DMS53 treated with DMSO at 0.1 percent for 48 hours (cell line): ENCODE data around the gene OR52I2.

Source experiments
- DNase-seq: peaks from one replicate; lab custom pipeline; 2025; ENCODE audit not compliant: unreplicated experiment; lab: John Stamatoyannopoulos, UW

OR52I2 gene

DNA sequence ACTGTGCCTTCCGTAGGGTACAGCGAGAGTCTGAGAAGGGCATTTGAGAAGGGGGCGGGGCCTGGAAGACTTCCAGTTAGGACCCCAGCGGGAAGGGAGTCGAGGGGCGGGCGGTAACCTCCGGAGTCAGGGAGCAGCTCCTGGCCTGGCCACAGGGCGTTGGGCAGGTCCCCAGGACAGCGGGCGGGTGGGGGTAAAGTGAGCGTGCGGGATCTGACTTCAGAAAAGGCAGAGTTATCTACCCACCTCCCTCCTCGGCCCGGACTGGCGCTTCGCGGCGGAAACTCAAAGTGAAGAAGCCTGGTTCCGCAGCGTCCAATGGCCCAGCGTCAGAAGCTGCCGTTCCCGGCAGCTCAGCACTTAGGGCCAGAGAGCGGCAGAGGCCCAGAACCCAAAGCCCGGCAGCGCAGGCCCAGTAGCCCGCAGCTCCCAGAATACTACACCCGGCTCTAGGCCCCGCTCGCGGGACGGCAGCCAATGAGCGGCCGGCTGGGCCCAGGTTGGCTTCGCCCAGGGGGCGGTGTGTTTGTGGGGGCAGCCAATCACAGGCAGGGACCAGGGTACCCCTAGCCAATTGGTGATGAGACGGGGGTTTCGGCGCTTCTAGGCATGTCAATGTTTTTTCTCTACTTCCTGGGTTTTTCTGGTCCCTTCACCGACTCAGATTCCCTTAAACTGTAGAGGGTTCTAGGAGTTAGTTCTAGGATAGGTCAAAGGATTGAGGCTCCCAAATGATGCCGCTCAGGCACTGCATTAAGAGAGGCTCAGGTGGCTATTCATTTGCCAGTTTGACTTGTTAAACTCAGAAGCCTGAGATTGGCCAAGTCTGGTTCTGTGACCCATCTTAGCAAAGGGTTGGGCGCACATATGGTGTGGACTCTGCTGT lies 26.5 kb downstream of the OR52I2 start, which contains the start of gene TRIM68:
TSS of gene TRIM68 (minus strand) at position 451 of the 886 bp plus-strand sequence. CDS start 2,727 bp downstream, outside the sequence.
- DNase-seq = peak; percentile 97

DNA sequence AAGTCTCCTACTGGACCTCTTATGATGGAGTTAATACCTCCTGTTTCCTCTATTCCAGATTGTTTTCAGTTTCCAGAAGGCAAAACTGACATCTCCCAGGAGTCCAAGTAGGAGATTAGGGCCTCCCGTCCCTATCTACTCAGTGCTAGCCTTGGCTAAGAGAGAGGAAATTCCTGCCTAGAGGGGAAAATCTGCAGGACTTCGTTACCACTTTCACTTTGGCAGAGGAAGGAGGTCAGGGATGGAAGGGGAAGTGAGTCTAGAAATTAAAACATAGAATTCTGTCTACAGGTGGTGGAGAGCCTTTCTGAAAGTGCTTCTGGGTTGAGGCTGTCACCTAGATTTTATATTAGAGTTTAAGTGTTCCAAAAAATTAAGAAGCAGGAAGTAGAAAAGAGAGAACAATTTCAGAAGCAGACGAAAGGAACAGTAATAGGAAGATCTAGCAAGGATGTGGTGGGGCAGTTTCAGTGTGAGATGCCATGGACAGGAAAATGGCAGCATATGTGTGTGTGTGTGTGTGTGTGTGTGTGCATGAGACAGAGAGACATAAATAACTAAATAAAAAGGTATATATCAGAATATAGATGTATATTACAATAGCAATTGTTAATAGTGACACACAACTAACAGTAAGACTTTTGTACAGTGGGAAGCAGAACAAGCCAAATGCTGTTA lies 28.9 kb downstream of the OR52I2 start:
- no peak for DNase-seq

DNA sequence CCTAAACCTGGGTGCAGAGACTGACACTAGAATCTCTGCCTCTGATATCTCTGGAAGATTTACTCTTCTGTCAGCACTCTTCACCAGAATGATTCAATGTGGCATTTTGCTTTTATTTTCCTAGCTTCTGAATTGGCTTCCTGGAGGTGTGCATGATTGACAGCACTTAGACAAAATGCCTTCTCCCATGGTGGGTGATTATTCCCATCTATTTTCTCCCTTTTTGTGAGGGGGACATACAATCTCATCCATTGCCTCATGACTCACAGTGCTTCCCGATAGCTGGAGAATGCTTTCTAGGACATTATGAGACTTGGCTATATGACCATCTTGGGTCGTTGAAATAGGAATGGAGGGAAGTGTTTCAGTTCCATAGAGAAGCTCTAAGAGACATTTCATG lies 30.4 kb downstream of the OR52I2 start:
- no peak for DNase-seq

DNA sequence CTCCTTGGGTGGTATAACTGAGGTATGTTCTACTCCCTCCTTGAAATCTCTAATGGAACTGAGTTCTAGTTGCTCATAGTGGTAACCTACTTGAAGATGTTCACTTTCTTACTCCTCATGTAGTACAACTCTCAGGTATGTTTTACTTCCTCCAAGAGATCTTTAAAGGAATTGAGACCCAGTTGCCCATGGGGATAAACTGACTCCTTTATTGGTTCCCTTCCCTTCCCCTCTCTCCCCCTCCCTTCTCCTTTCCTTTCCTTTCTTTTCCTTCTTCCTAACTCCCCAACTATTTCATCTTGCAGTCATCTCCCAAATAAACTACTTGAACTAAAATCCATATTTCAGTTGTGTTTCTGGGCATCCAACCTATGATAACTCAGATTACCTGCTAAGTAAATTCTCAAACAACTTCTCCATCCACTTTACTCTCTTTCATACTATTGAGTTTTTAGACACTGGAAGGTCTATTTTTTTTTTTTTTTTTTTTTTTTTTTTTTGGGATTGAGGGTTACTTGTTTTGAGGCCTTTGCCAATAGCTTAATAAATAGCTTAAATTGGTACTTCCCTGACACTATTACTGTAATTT lies 34.4 kb downstream of the OR52I2 start:
- no peak for DNase-seq

DNA sequence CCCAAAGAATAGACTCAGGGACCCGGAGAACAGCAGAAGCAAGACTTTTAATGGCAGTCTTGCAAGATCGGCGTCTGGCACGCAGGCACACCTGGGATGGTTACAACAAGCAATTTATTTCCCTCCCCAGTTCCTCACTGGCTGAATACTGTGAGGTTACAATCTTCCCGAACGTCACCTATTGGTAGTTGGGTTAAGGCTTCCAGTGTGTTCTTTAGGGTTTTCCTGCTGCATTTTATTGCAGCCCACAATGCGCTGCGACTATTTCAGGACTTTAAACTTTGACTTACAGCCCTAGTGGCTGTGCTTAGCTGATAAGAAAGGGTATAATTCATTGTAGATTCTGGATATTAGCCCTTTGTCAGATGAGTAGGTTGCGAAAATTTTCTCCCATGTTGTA lies 38.0 kb downstream of the OR52I2 start:
- DNase-seq = no peak

DNA sequence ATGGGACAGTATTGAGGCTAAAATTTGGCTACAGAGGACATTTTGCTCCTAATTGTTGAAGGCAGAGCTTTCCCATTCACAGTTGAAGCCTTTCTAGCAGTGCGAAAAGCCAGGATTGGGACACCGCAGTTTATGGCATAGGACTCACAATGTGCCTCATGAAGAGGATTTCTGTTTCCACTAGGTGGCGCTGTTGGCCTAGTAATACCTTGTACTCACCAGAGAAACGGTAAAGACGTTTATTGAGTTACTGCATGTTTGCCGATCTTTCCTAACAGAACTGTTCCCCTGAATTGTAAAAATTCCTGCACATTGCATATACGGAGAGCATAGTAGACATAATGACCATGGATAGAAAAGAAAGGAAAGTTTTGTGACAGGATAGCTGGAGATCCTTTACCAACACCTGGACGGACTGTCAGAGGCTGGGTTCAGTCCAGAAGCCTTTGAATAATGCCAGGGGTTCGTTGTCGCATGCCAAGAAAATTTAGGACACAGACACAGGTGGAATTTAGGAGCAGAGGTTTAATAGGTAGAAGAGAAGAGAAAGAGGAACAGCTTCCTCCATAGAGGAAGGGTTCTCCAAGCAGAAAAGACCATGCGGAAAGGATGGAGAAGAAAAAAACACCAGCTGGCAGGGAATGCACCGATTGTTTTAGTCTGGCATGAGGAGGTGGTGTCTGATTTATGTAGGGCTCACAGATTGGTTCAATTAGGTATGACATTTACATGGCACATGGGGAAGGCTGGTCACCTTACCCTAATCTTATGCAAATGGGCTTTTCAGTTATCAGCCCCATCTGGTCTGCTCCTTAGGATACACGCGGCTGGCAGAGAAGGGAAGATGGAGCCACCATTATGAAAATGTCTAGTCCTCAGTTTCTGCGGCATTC lies 44.9 kb downstream of the OR52I2 start:
- DNase-seq = peak; percentile 75

DNA sequence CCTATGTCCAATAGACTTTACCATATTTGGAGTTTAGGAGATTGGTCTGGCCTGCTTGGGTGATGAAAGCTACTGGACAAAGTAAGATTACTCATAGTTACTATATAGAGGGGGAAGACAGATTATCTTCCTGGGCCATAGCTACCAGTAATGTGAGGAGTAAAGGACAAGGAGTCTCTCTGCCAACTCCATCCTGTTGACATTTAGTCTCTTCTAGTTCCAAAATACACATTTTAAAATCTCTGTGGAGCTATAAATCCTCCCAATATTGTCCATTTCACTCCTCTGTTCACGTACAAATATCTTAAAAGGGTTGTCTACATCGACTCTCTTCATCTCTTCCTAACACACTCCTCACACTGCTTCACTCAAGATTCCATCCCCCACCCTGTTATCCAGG lies 54.6 kb downstream of the OR52I2 start:
- DNase-seq = no peak

DNA sequence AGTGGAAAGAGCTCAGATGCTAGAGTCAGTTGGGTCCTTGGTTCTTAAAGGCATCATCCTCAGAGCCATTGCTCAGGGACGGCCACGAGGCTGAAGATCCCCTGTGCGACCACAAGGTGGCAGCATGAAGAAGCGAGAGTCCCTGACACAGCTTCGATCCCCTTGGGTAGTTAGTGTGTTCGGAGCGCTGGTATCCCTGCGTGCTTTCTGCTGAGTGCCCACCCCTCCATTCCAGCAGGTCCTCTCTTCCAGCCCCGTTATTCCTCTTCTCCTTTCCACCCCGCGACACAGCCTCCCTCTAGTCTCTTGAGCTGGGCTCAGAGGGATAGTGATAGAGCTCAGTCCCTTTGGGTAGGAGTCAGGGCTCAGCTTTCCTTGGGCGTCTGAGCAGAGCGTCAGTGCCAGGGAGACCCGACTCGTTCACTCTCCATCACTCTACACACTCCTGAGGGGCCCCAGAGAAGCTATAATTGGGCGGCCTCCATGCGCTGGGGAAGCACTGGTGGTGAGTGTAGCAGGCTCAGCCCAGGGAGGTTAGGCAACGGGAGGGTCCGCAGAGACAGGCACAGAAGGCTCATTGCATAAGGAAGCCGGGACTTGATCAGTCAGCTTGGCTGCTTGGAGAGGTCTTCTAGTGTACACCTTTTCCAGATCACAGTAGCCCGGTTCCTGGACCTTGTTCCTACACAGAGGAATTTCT lies 55.6 kb downstream of the OR52I2 start, which contains the start of gene OR51D1:
TSS of gene OR51D1 (plus strand) at position 516 of the 700 bp plus-strand sequence. CDS start 2,314 bp downstream, outside the sequence.
- DNase-seq = peak; percentile 81

DNA sequence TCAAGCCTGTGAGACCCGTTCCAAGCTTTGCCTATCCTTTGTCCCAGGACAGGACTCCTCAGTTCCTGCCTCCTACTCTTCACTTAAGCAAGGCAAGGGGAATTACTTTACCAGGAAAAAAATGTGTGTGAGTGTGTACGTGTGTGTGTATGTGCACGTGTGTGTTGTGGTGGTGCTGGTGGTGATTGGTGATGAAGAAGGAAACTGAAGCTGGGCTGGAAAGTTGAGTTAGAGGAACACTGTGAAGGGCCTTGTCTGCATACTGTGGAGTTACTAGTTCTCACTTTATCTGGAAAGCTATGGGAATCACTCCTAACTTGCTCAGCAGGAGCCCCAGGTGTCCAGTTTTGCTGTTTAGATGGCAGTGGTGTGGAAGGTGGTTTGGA lies 56.1 kb downstream of the OR52I2 start:
- no peak for DNase-seq

DNA sequence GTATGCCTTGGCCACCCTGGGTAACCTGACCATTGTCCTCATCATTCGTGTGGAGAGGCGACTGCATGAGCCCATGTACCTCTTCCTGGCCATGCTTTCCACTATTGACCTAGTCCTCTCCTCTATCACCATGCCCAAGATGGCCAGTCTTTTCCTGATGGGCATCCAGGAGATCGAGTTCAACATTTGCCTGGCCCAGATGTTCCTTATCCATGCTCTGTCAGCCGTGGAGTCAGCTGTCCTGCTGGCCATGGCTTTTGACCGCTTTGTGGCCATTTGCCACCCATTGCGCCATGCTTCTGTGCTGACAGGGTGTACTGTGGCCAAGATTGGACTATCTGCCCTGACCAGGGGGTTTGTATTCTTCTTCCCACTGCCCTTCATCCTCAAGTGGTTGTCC lies 58.4 kb downstream of the OR52I2 start:
- no peak for DNase-seq

DNA sequence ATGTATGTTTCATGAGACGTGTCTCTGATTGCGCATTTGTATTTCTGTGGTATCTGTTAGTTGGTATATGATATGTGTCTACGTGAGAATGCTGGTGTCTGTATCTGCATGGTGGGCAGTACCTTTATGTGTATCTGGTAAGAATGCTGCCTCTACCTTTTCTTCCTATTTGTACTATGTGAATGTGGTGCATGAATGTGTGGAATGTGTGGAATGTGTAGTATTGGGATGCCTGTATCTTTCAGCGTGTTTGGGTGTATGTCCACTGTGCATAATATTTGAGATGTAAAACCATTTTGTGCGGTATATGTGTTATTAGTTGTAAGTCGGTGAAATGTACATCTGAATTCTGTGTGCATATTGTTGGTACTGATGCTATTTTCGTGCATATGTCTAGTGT lies 60.0 kb downstream of the OR52I2 start:
- no peak for DNase-seq

DNA sequence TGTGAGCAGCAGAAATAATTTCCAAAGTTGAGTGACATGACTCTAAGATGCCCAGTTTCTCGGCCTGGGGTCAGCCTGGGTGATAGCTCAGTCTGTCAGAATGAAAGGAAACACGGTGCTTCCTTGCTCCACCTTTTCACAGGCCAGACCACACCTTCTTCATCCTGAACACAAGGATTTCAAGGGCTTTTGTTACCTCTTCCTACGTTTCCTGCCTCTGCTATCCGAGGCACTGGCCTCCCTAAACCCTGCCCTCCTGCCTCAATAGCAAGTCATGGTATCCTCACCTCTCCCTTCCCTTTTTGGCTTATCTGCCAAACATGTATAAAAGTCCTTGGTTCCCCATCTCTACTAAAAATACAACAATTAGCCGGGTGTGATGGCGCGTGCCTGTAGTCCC lies 60.5 kb downstream of the OR52I2 start:
- no peak for DNase-seq
